GM21381 (cell line): ENCODE measurements around the gene PPP1R9A.

Source experiments
- ATAC-seq: cut with Tn5 transposase; IDR thresholded peaks from one replicate; pipeline ENCODE4 v1.9.1; 2021; ENCODE audit warnings: mild to moderate bottlenecking, moderate library complexity; ENCODE audit not compliant: unreplicated experiment

The PPP1R9A gene

GRCh38 chr7:95342642-95343307 lies 435.4 kb downstream of the PPP1R9A start:
- ATAC-seq, result no peak
